GM12878 (cell line): ENCODE measurements around the gene KLLN. TPM values are rescaled to one million over a fixed set of nuclear protein-coding genes. Genes with fewer than 3 reads are reported as not detected.
A peak's percentile ranks its signal among the peaks of the same experiment; 100 is the strongest.

ENCODE experiments used
- ATAC-seq: fragments of 200-7000 bp; cut with Tn5 transposase; 3 replicates; pipeline ENCODE4 v1.9.1; 2020; ENCODE audit warnings: mild to moderate bottlenecking, moderate library complexity
- BruUV-seq: library from RNA; stranded (reverse); fragments of 400-500 nt; replicated peaks from 2 replicates; lab custom pipeline; 2021; lab: Mats Ljungman, UMichigan
- CTCF ChIA-PET: fragments of 300-600 bp; sonication (Branson Sonifier 250); formaldehyde crosslinking; extraction: SDS; loops from one replicate; lab custom pipeline; 2021; ENCODE audit warnings: inconsistent platforms; lab: Yijun Ruan, JAX
- POLR2A ChIA-PET: fragments of 350-600 bp; formaldehyde crosslinking; extraction: SDS; loops from one replicate; lab custom pipeline; 2021; ENCODE audit warnings: inconsistent platforms; lab: Charles Lee
- RAD21 ChIA-PET: fragments of 300-600 bp; sonication (Branson Sonifier 250); formaldehyde crosslinking; loops from one replicate; lab custom pipeline; 2023; ENCODE audit warnings: antibody characterized with exemption; ENCODE audit not compliant: unreplicated experiment; lab: Charles Lee
- SMC1A ChIA-PET: fragments of 300-600 bp; sonication (Branson Sonifier 250); formaldehyde crosslinking; loops from one replicate; lab custom pipeline; 2023; ENCODE audit not compliant: unreplicated experiment, uncharacterized antibody; lab: Charles Lee
- DNase-seq: peaks from one replicate; pipeline ENCODE4 v3.0.0-alpha.2; 2011; ENCODE audit warnings: low read depth, low spot score
- FAIRE-seq: peaks from 3 replicates; lab custom pipeline; 2011; peaks lifted over from hg19 to GRCh38; lab: Jason Lieb, UNC
- H2AFZ ChIP-seq: 2 replicates; pipeline ENCODE4 v1.6.0; 2011; ENCODE audit warnings: low read depth, low read length, control low read depth; ENCODE audit not compliant: control insufficient read depth
- H3K27ac ChIP-seq: 2 replicates; pipeline ENCODE4 v1.5.1; 2011; ENCODE audit warnings: control low read depth; ENCODE audit not compliant: control insufficient read depth, insufficient read depth
- H3K27me3 ChIP-seq, 2 experiments: replicated peaks in 1 of 2; 2 replicates each; pipeline versions ENCODE4 v1.6.0 to v1.6.1; 2011; ENCODE audit warnings: low read length in 1 of 2; ENCODE audit not compliant: control insufficient read depth in 2 of 2, insufficient read depth in 2 of 2
- H3K36me3 ChIP-seq, 2 experiments: 2 replicates each; pipeline ENCODE4 v1.5.1; 2011; ENCODE audit warnings: low read length in 1 of 2; ENCODE audit not compliant: control insufficient read depth in 2 of 2, insufficient read depth in 2 of 2
- H3K4me1 ChIP-seq: 2 replicates; pipeline ENCODE4 v1.6.1; 2011; ENCODE audit warnings: mild to moderate bottlenecking, low read length, moderate library complexity, mixed read lengths; ENCODE audit not compliant: control insufficient read depth, insufficient read depth
- H3K4me2 ChIP-seq: 2 replicates; pipeline ENCODE4 v1.6.0; 2011; ENCODE audit warnings: control low read depth; ENCODE audit not compliant: control insufficient read depth, insufficient read depth
- H3K4me3 ChIP-seq: fragments of 200-600 bp; sonication (generic); 2 replicates; pipeline ENCODE4 v1.5.1; 2016
- H3K79me2 ChIP-seq: 2 replicates; pipeline ENCODE4 v1.6.0; 2011; ENCODE audit warnings: low read length; ENCODE audit not compliant: control insufficient read depth, insufficient read depth
- H3K9ac ChIP-seq: 2 replicates; pipeline ENCODE4 v1.8.0; 2011; ENCODE audit warnings: low read length, control low read depth, mixed read lengths; ENCODE audit not compliant: control insufficient read depth, insufficient read depth
- H3K9me3 ChIP-seq: replicated peaks from 3 replicates; pipeline ENCODE4 v1.5.1; 2011; ENCODE audit warnings: mild to moderate bottlenecking, low read length; ENCODE audit not compliant: control insufficient read depth, insufficient read depth
- H4K20me1 ChIP-seq: 2 replicates; pipeline ENCODE4 v1.6.0; 2011; ENCODE audit not compliant: control insufficient read depth, insufficient read depth
- BACH1 ChIP-seq: fragments of 450-650 bp; IDR thresholded peaks from 2 replicates; pipeline ENCODE4 v1.6.1; 2017; ENCODE audit warnings: mild to moderate bottlenecking, borderline replicate concordance
- BHLHE40 ChIP-seq, 2 experiments: fragments of 450-650 bp in 1 of 2; IDR thresholded peaks; 2 replicates each; pipeline ENCODE4 v1.6.1; 2011 to 2017; ENCODE audit warnings: low read depth in 2 of 2, borderline replicate concordance in 1 of 2, improper control_type of control experiment in 1 of 2, low read length in 1 of 2, mild to moderate bottlenecking in 1 of 2
- CHD4 ChIP-seq: fragments of 200-600 bp; sonication (generic); IDR thresholded peaks from 2 replicates; pipeline ENCODE4 v1.6.1; 2016; ENCODE audit warnings: mild to moderate bottlenecking
- KDM1A ChIP-seq: fragments of 200-600 bp; sonication (generic); IDR thresholded peaks from 2 replicates; pipeline ENCODE4 v1.6.1; 2016; ENCODE audit warnings: borderline replicate concordance
- MEF2B ChIP-seq: fragments of 450-650 bp; IDR thresholded peaks from 2 replicates; pipeline ENCODE4 v1.6.1; 2018; ENCODE audit warnings: mild to moderate bottlenecking, moderate library complexity; ENCODE audit not compliant: partially characterized antibody, poor library complexity, severe bottlenecking
- MXI1 ChIP-seq: fragments of 150-350 bp; IDR thresholded peaks from 2 replicates; pipeline ENCODE4 v1.6.1; 2011; ENCODE audit warnings: low read depth, mild to moderate bottlenecking, inconsistent platforms, low read length, improper control_type of control experiment
- MYB ChIP-seq: fragments of 150-350 bp; IDR thresholded peaks from 2 replicates; pipeline ENCODE4 v1.6.1; 2014; ENCODE audit warnings: mild to moderate bottlenecking, low read depth, low read length, borderline replicate concordance
- NBN ChIP-seq: fragments of 450-650 bp; IDR thresholded peaks from 2 replicates; pipeline ENCODE4 v1.6.1; 2016
- NFIC ChIP-seq: IDR thresholded peaks from 2 replicates; pipeline ENCODE4 v1.6.1; 2012; ENCODE audit warnings: low read depth, mild to moderate bottlenecking, inconsistent platforms, low read length, moderate library complexity
- NR2C2 ChIP-seq: IDR thresholded peaks from 2 replicates; pipeline ENCODE4 v1.6.1; 2011; ENCODE audit warnings: borderline replicate concordance, low read depth; ENCODE audit not compliant: control insufficient read depth, insufficient read length
- NRF1 ChIP-seq: conservative IDR thresholded peaks from 2 replicates; pipeline ENCODE4 v1.6.1; 2011; ENCODE audit warnings: mild to moderate bottlenecking, low read depth, low read length, improper control_type of control experiment
- PAX5 ChIP-seq: IDR thresholded peaks from 2 replicates; pipeline ENCODE4 v1.6.1; 2011; ENCODE audit warnings: low read depth, low read length, borderline replicate concordance
- POLR2AphosphoS2 ChIP-seq: IDR thresholded peaks from 2 replicates; pipeline ENCODE4 v1.6.1; 2011; ENCODE audit warnings: low read depth, mild to moderate bottlenecking, low read length, improper control_type of control experiment, moderate library complexity
- RBBP5 ChIP-seq: fragments of 200-600 bp; sonication (generic); conservative IDR thresholded peaks from 2 replicates; pipeline ENCODE4 v1.6.1; 2016
- WGBS: methylation state at CpG from one replicate; pipeline ENCODE4 v1.1.6; 2016; ENCODE audit warnings: low lambda C conversion rate; ENCODE audit not compliant: insufficient replicate concordance, insufficient coverage; ENCODE audit errors: missing lambda C conversion rate; 5-methylcytosine and 5-hydroxymethylcytosine counted together
- in situ Hi-C: fragments of 300-500 bp; cut with MboI; formaldehyde crosslinking; loops from 9 replicates; pipeline ENCODE4 v1.14.3; 2018; ENCODE audit warnings: mixed read lengths
- intact Hi-C: fragments of 100-400 bp; cut with micrococcal nuclease; formaldehyde crosslinking; loops from one replicate; pipeline ENCODE4 v1.14.2; 2022; ENCODE audit not compliant: unreplicated experiment
- polyA plus RNA-seq, 11 experiments: library from polyadenylated mRNA; depleted of rRNA in 4 of 11; unstranded in 6 of 11; stranded (reverse) in 5 of 11; fragments of >200 nt; fragmentation: Nextera tagmentation in 4 of 11; fragmentation: Illumina TruSeq in 1 of 11; extraction: Ambion mirVana in 4 of 11; extraction: Trizol in 1 of 11; gene quantifications; 1 replicate in 1 of 11; 2 replicates in 10 of 11; pipeline versions ENCODE4 v1.2.1 to v1.2.3, GENCODE V29; 2011 to 2016; ENCODE audit warnings: inconsistent platforms in 2 of 11, missing spikeins in 2 of 11, low read depth in 1 of 11
- total RNA-seq, 4 experiments: library from RNA; depleted of rRNA in 3 of 4; stranded (reverse); fragments of >200 nt in 3 of 4; fragmentation: Illumina TruSeq in 1 of 4; extraction: Trizol in 1 of 4; gene quantifications; 2 replicates each; pipeline versions ENCODE4 v1.2.1 to v1.2.3, GENCODE V29; 2013 to 2021
- TF ChIP-seq, protein P1 (sequence below): fragments of 450-650 bp; IDR thresholded peaks from 2 replicates; pipeline ENCODE4 v1.6.1; 2017; ENCODE audit warnings: mild to moderate bottlenecking, low read depth, inconsistent platforms; ENCODE audit not compliant: poor library complexity, severe bottlenecking
- TF ChIP-seq, protein P2 (sequence below): IDR thresholded peaks from 2 replicates; pipeline ENCODE4 v1.6.1; 2012; ENCODE audit warnings: mild to moderate bottlenecking, low read depth, low read length

The KLLN gene
- total and polyA plus RNA-seq, 10 of the 15 experiments (the other 5 are each of a cell fraction or from before 2014, with no cell fraction given), result 0.87 to 2.2 (median 1.7) TPM

DNA sequence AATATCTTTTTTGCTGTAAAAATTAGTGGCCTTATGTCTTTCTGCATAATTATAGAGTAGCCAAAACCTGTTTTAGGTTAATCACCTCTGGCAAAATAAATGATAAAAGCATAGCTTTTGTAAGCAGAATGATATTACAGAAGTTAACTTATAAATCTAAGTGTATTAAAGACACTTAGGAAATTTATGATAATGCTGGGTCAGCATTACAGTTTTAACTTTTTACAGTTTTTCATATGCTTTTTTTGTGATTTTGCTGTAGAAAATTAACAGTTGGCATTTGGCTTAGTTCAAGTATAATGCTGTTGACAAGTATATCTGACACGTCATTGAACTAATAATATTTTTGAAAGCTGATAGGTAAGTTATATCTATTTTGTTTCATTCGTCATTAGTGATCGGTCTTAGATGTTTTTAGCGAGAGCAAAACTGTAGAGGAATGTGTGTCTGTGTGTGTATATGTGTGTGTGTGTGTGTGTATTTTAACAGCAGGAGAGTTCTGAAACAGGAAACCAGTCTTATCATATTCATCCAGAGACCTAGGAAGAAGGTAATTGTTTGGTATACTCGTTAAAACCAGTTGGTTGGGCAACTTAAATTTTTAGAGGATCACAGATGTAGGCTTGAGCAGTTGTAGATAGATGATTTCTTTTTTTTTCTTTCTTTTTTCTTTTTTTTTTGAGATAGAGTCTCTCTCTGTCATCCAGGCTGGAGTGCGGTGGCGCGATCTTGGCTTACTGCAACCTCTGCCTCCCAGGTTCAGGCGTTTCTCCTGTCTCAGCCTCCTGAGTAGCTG, 15.5 kb upstream of the KLLN start:
- 0 out of 2 replicates have a peak overlapping the region, but pooled peaks have one; percentile 22 for H3K4me2 ChIP-seq
- CTCF ChIA-PET, result no interaction called here
- 91% methylated on average over 9 of the region's 9 CpGs for WGBS

More for the DNA sequence above, 15.5 kb upstream of the KLLN start:
- H3K9me3 ChIP-seq, result peaks cover 14% of the 10 kb centered on the region
- H4K20me1 ChIP-seq, result no peaks in the 10 kb centered on the region; the same call in 1 of the 2 replicates
- ChIA-PET POLR2A (interaction anchor here (2.9 kb wide), 1 partner anchor 16 kb away, joined by 7 read pairs; the partner anchor contains the start of genes KLLN and PTEN), SMC1A (interaction anchor here (0.6 to 2.1 kb wide), 5 partner anchors 27 to 57 kb away, joined by 3 to 6 read pairs (median 3); no protein-coding TSS in a partner anchor), RAD21 (no interaction called here)
- no TSS peak for BruUV-seq
- H3K36me3 ChIP-seq, result peaks cover 0 to 19% of the 10 kb centered on the region in 2 experiments; a peak in 2 of 4 replicates
- no peaks in the 10 kb centered on the region for H3K27me3 ChIP-seq
- intact Hi-C loops, result no loop called here
- ATAC-seq, result no peak
- peaks cover 93% of the 10 kb centered on the region for H3K79me2 ChIP-seq
- no peak for DNase-seq
- TF ChIP-seq PAX5 (no peak), POLR2AphosphoS2 (no peak), MXI1 (no peak), NBN (no peak), NRF1 (no peak), MYB (no peak), BACH1 (no peak), NR2C2 (no peak), RBBP5 (no peak), CHD4 (no peak), BHLHE40 (IDR thresholded peaks at IDR 0.05; ENCODE audit: borderline replicate concordance in 1 of 2, low read depth in 2 of 2, low read length in 1 of 2) (no peak), NFIC (no peak), MEF2B (no peak), KDM1A (no peak)
- TF ChIP-seq, protein P1, sequence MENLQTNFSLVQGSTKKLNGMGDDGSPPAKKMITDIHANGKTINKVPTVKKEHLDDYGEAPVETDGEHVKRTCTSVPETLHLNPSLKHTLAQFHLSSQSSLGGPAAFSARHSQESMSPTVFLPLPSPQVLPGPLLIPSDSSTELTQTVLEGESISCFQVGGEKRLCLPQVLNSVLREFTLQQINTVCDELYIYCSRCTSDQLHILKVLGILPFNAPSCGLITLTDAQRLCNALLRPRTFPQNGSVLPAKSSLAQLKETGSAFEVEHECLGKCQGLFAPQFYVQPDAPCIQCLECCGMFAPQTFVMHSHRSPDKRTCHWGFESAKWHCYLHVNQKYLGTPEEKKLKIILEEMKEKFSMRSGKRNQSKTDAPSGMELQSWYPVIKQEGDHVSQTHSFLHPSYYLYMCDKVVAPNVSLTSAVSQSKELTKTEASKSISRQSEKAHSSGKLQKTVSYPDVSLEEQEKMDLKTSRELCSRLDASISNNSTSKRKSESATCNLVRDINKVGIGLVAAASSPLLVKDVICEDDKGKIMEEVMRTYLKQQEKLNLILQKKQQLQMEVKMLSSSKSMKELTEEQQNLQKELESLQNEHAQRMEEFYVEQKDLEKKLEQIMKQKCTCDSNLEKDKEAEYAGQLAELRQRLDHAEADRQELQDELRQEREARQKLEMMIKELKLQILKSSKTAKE, result no peak
- TF ChIP-seq, protein P2, sequence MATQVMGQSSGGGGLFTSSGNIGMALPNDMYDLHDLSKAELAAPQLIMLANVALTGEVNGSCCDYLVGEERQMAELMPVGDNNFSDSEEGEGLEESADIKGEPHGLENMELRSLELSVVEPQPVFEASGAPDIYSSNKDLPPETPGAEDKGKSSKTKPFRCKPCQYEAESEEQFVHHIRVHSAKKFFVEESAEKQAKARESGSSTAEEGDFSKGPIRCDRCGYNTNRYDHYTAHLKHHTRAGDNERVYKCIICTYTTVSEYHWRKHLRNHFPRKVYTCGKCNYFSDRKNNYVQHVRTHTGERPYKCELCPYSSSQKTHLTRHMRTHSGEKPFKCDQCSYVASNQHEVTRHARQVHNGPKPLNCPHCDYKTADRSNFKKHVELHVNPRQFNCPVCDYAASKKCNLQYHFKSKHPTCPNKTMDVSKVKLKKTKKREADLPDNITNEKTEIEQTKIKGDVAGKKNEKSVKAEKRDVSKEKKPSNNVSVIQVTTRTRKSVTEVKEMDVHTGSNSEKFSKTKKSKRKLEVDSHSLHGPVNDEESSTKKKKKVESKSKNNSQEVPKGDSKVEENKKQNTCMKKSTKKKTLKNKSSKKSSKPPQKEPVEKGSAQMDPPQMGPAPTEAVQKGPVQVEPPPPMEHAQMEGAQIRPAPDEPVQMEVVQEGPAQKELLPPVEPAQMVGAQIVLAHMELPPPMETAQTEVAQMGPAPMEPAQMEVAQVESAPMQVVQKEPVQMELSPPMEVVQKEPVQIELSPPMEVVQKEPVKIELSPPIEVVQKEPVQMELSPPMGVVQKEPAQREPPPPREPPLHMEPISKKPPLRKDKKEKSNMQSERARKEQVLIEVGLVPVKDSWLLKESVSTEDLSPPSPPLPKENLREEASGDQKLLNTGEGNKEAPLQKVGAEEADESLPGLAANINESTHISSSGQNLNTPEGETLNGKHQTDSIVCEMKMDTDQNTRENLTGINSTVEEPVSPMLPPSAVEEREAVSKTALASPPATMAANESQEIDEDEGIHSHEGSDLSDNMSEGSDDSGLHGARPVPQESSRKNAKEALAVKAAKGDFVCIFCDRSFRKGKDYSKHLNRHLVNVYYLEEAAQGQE, result no peak
- TF ChIP-seq, all 136 proteins: peak for 0
- in situ Hi-C loops, result no loop called here
- H3K4me1 ChIP-seq, result no peaks in the 10 kb centered on the region
- H3K9ac ChIP-seq, result no peak overlapping the region
- no peak overlapping the region for H3K27ac ChIP-seq
- no peak for FAIRE-seq
- H3K4me3 ChIP-seq, result no peak overlapping the region
- no peak overlapping the region for H2AFZ ChIP-seq
